HepG2 (cell line): ENCODE measurements around the gene PARN. TPM values are rescaled to one million over a fixed set of nuclear protein-coding genes. Genes with fewer than 3 reads are reported as not detected.

Experiments used
- CENPX ChIP-seq: sonication (generic); formaldehyde crosslinking; IDR thresholded peaks from 2 replicates; pipeline ENCODE4 v1.9.0; 2021; ENCODE audit warnings: mild to moderate bottlenecking, missing genetic modification reagents, moderate library complexity
- CHD4 ChIP-seq: fragments of 200-600 bp; sonication (generic); IDR thresholded peaks from 2 replicates; pipeline ENCODE4 v1.7.0; 2017; ENCODE audit warnings: mild to moderate bottlenecking, low read length, borderline replicate concordance
- ELK4 ChIP-seq: sonication (generic); formaldehyde crosslinking; IDR thresholded peaks from 2 replicates; pipeline ENCODE4 v1.9.0; 2021; ENCODE audit warnings: missing genetic modification reagents, borderline replicate concordance
- GATAD2A ChIP-seq: IDR thresholded peaks from 2 replicates; pipeline ENCODE4 v1.6.1; 2016
- NFYB ChIP-seq: sonication (generic); formaldehyde crosslinking; IDR thresholded peaks from 2 replicates; pipeline ENCODE4 v1.4.0; 2020; ENCODE audit warnings: missing genetic modification reagents
- PATZ1 ChIP-seq: sonication (generic); formaldehyde crosslinking; IDR thresholded peaks from 2 replicates; pipeline ENCODE4 v1.4.0; 2020; ENCODE audit warnings: missing genetic modification reagents
- PAXIP1 ChIP-seq: sonication (generic); formaldehyde crosslinking; conservative IDR thresholded peaks from 2 replicates; pipeline ENCODE4 v1.4.0; 2020; ENCODE audit warnings: mild to moderate bottlenecking, missing genetic modification reagents, moderate library complexity
- REL ChIP-seq: sonication (generic); formaldehyde crosslinking; conservative IDR thresholded peaks from 2 replicates; pipeline ENCODE4 v1.8.0; 2022; ENCODE audit warnings: mild to moderate bottlenecking, missing genetic modification reagents, moderate library complexity
- TAF1 ChIP-seq: sonication (generic); formaldehyde crosslinking; IDR thresholded peaks from 2 replicates; pipeline ENCODE4 v1.4.0; 2020; ENCODE audit warnings: missing genetic modification reagents
- TBP ChIP-seq: sonication (generic); formaldehyde crosslinking; IDR thresholded peaks from 2 replicates; pipeline ENCODE4 v1.5.0; 2020; ENCODE audit warnings: missing genetic modification reagents
- U2AF1 ChIP-seq: fragments of 200-400 bp; formaldehyde crosslinking; optimal IDR thresholded peaks from 2 replicates; pipeline ENCODE3; 2017; ENCODE audit warnings: mild to moderate bottlenecking, low read depth, low read length
- ZNF136 ChIP-seq: sonication (generic); formaldehyde crosslinking; IDR thresholded peaks from 2 replicates; pipeline ENCODE4 v1.8.1; 2022; ENCODE audit warnings: low read depth, mild to moderate bottlenecking, moderate library complexity, missing genetic modification reagents
- ZNF234 ChIP-seq: sonication (generic); formaldehyde crosslinking; conservative IDR thresholded peaks from 2 replicates; pipeline ENCODE4 v1.5.1; 2020; ENCODE audit warnings: mild to moderate bottlenecking, missing genetic modification reagents
- ZNF280D ChIP-seq: sonication (generic); formaldehyde crosslinking; IDR thresholded peaks from 2 replicates; pipeline ENCODE4 v1.5.1; 2020; ENCODE audit warnings: mild to moderate bottlenecking, missing genetic modification reagents
- ZNF326 ChIP-seq: sonication (generic); formaldehyde crosslinking; IDR thresholded peaks from 2 replicates; pipeline ENCODE4 v1.4.0; 2020; ENCODE audit warnings: missing genetic modification reagents, borderline replicate concordance
- ZNF362 ChIP-seq: sonication (generic); formaldehyde crosslinking; IDR thresholded peaks from 2 replicates; pipeline ENCODE4 v1.4.0; 2020; ENCODE audit warnings: missing genetic modification reagents, mild to moderate bottlenecking, borderline replicate concordance
- ZNF44 ChIP-seq: sonication (generic); formaldehyde crosslinking; IDR thresholded peaks from 2 replicates; pipeline ENCODE4 v1.5.1; 2020; ENCODE audit warnings: mild to moderate bottlenecking, missing genetic modification reagents
- polyA plus RNA-seq, 8 experiments: library from polyadenylated mRNA; depleted of rRNA in 3 of 8; stranded (reverse) in 7 of 8; unstranded in 1 of 8; fragments of >200 nt; fragmentation: Illumina TruSeq in 4 of 8; extraction: Trizol in 4 of 8; gene quantifications; 2 replicates each; pipeline versions ENCODE4 v1.2.1 to v1.2.3, GENCODE V29; 2011 to 2016; ENCODE audit warnings: low read depth in 4 of 8, missing spikeins in 1 of 8, mixed read lengths in 1 of 8; ENCODE audit not compliant: insufficient read depth in 1 of 8
- total RNA-seq, 5 experiments: library from RNA; depleted of rRNA; stranded (reverse); fragments of >200 nt; fragmentation: Illumina TruSeq; extraction: Trizol; gene quantifications; 2 replicates each; pipeline ENCODE4 v1.2.3, GENCODE V29; 2016; ENCODE audit warnings: low read depth in 1 of 5

The PARN gene
- total and polyA plus RNA-seq, 2 of the 13 experiments (the other 11 are each of a cell fraction or from before 2014, with no cell fraction given) = 13.3 to 47.6 TPM

GRCh38 chr16:14399378-14400284, 230.4 kb downstream of the PARN start (continued):
- peak; percentile 88 for TF ChIP-seq ZNF136 (CRISPR knock-in tag)
- TF ChIP-seq ZNF44 = no peak
- peak; percentile 85; the same call in 1 of the 2 replicates for TF ChIP-seq REL (CRISPR knock-in tag)
- TF ChIP-seq ZNF326 (CRISPR knock-in tag) = 0 out of 2 replicates have a peak, but pooled peaks have one; percentile 43
- TF ChIP-seq TBP = no peak
- TF ChIP-seq PATZ1 (CRISPR knock-in tag) = peak; percentile 86
- peak; percentile 85; the same call in 1 of the 2 replicates for TF ChIP-seq ZNF362 (CRISPR knock-in tag)
- TF ChIP-seq CHD4 = peak; percentile 78; the same call in 1 of the 2 replicates
- no peak for TF ChIP-seq CENPX (CRISPR knock-in tag)
- TF ChIP-seq TAF1 (CRISPR knock-in tag) = peak; percentile 33; the same call in 1 of the 2 replicates
- TF ChIP-seq ZNF280D = peak; percentile 89; the same call in 1 of the 2 replicates
- TF ChIP-seq NFYB (CRISPR knock-in tag) = peak; percentile 45; the same call in 1 of the 2 replicates
- TF ChIP-seq ELK4 (CRISPR knock-in tag) = no peak
- TF ChIP-seq ZNF234 = no peak
- peak; percentile 97 for TF ChIP-seq PAXIP1 (CRISPR knock-in tag)
- TF ChIP-seq GATAD2A = peak; percentile 98
- TF ChIP-seq U2AF1 = peak; percentile 80
